ENCODE measurements around the gene TBXAS1.

Gene TBXAS1

DNA sequence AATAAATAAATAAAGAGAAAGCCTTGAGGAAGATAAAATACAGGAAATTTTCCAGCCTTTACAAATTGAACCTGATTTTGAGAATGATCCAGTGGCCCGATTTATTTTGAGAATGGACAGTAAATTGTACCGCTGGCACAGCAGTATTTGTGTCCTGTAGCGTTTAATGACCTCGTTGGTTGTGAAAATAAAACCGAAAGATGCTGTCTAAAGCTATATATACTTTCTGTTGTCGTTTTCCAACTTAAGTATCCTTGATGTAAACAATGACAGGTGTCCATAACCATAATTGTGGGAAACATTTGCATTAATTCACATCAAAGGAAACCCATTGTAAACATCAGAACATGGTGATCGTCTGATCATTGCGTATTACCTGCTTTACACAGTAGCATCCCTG, 38.8 kb downstream of the TBXAS1 start:
- Histone ChIP-seq H3K4me3 (ENCODE audit: low read depth in 1 of 5, low read length in 5 of 5) (no peak overlapping the region), H3K9ac (ENCODE audit: low read length in 5 of 5) (no peak overlapping the region), H3K27me3 (ENCODE audit: control insufficient read depth in 5 of 5, insufficient read depth in 4 of 5, low read length in 5 of 5) (no peaks in the 10 kb centered on the region), H3K27ac (ENCODE audit: low read depth, low read length) (no peak overlapping the region), H3K36me3 (ENCODE audit: control insufficient read depth in 5 of 5, insufficient read depth in 5 of 5, low read length in 5 of 5) (no peaks in the 10 kb centered on the region), H3K9me3 (ENCODE audit: control insufficient read depth in 5 of 5, low read length in 5 of 5) (no peaks in the 10 kb centered on the region), H3K4me1 (ENCODE audit: control insufficient read depth in 5 of 5, insufficient read depth in 5 of 5, low read length in 5 of 5) (peaks cover 0 to 21% (median 14%) of the 10 kb centered on the region in 5 donors)

DNA sequence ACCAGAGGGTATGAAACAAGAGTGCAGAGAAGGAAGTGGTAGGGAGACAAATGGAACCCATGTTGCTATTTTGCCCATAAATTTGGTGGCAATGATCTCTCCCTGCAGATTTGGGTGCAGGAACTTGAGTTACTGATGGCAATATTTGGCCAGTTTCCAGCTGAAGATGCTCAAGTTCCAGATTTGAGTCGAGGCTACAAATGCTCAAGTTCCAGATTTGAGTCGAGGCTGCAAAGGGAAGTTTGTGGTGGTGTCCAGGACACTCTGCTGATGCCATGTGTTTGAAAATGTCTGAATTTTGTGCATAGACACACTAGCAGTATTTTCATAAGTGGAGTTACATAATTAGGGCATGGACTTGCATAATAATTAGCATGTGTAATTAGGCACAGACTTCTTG, 40.8 kb downstream of the TBXAS1 start:
- H3K4me3 ChIP-seq (ENCODE audit: low read depth in 1 of 5, low read length in 5 of 5): no peak overlapping the region

DNA sequence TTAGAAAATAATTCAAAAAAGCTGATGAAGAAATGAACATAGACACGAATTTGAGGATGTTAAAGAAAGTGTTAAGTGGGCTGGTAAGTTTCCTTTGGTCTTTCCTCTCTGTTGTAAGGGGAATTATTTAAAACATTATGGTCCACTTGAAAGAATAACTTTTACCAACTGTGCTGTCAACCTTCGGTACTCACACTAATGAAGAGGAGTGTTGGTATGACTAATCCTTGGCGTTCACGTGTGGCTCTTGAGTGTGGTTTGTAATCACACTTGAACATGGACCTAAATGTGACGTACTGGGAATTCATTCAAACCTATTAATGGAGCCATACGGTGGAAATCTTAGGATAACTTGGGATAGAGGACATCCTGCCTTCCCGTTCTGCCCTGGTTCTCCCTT, 41.3 kb downstream of the TBXAS1 start:
- H3K9ac ChIP-seq (ENCODE audit: low read length in 5 of 5): no peak overlapping the region
- peaks cover 0 to 37% (median 14%) of the 10 kb centered on the region in 5 donors for H3K4me1 ChIP-seq (ENCODE audit: control insufficient read depth in 5 of 5, insufficient read depth in 5 of 5, low read length in 5 of 5)
- no peaks in the 10 kb centered on the region for H3K36me3 ChIP-seq (ENCODE audit: control insufficient read depth in 5 of 5, insufficient read depth in 5 of 5, low read length in 5 of 5)
- H3K27ac ChIP-seq (ENCODE audit: low read depth, low read length): no peak overlapping the region
- no peak overlapping the region for H3K4me3 ChIP-seq (ENCODE audit: low read depth in 1 of 5, low read length in 5 of 5)
- H3K27me3 ChIP-seq (ENCODE audit: control insufficient read depth in 5 of 5, insufficient read depth in 4 of 5, low read length in 5 of 5): no peaks in the 10 kb centered on the region
- H3K9me3 ChIP-seq (ENCODE audit: control insufficient read depth in 5 of 5, low read length in 5 of 5): no peaks in the 10 kb centered on the region

More for the DNA sequence above, 40.8 kb downstream of the TBXAS1 start:
- no peaks in the 10 kb centered on the region for H3K9me3 ChIP-seq (ENCODE audit: control insufficient read depth in 5 of 5, low read length in 5 of 5)
- H3K27me3 ChIP-seq (ENCODE audit: control insufficient read depth in 5 of 5, insufficient read depth in 4 of 5, low read length in 5 of 5): no peaks in the 10 kb centered on the region
- no peaks in the 10 kb centered on the region for H3K36me3 ChIP-seq (ENCODE audit: control insufficient read depth in 5 of 5, insufficient read depth in 5 of 5, low read length in 5 of 5)
- H3K4me1 ChIP-seq (ENCODE audit: control insufficient read depth in 5 of 5, insufficient read depth in 5 of 5, low read length in 5 of 5): peaks cover 0 to 37% (median 14%) of the 10 kb centered on the region in 5 donors
- no peak overlapping the region for H3K9ac ChIP-seq (ENCODE audit: low read length in 5 of 5)
- no peak overlapping the region for H3K27ac ChIP-seq (ENCODE audit: low read depth, low read length)

DNA sequence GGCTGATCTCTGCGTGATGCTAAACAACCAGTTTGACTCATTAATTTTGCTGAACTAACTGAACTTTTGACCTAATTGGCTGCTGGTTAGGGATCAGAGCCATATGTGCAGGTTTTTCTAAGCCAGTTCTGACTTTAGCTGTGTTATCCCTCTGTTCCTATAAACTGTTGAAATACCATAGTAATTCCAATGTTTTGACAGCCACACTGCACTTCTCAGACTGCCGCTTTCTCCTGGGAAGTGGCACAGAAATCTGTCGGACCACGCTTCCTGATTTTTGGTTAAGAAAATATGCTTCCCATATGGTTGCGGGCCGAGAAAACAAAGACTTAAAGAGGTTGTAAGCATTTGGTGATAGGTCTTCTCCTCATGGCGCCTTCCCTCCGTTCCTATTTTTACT, 42.3 kb downstream of the TBXAS1 start:
- Histone ChIP-seq H3K27me3 (ENCODE audit: control insufficient read depth in 5 of 5, insufficient read depth in 4 of 5, low read length in 5 of 5) (no peaks in the 10 kb centered on the region), H3K27ac (ENCODE audit: low read depth, low read length) (no peak overlapping the region), H3K4me1 (ENCODE audit: control insufficient read depth in 5 of 5, insufficient read depth in 5 of 5, low read length in 5 of 5) (peaks cover 0 to 45% (median 19%) of the 10 kb centered on the region in 5 donors), H3K9ac (ENCODE audit: low read length in 5 of 5) (no peak overlapping the region), H3K4me3 (ENCODE audit: low read depth in 1 of 5, low read length in 5 of 5) (no peak overlapping the region), H3K36me3 (ENCODE audit: control insufficient read depth in 5 of 5, insufficient read depth in 5 of 5, low read length in 5 of 5) (no peaks in the 10 kb centered on the region), H3K9me3 (ENCODE audit: control insufficient read depth in 5 of 5, low read length in 5 of 5) (no peaks in the 10 kb centered on the region)

DNA sequence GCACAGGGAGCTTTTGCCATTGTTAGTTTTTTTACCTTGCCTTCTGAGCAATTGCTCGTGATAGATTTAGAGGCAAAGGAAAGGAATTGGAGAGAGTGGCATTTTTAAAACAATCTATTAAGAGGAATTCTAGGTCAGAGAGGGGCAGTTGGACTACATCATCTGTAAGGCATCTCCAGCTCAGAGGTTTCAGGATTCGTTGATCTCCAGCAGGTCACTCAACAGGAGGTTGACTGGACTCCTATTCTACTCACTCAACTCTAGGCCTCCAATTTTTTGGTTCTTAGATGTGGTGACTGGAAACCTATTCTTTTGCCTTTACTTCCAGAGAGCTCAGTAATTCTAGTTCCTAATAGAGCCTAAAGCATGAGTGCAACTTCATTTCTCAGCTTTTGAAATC, 42.8 kb downstream of the TBXAS1 start:
- peaks cover 0 to 46% (median 19%) of the 10 kb centered on the region in 5 donors for H3K4me1 ChIP-seq (ENCODE audit: control insufficient read depth in 5 of 5, insufficient read depth in 5 of 5, low read length in 5 of 5)
- H3K9ac ChIP-seq (ENCODE audit: low read length in 5 of 5): no peak overlapping the region
- no peaks in the 10 kb centered on the region for H3K27me3 ChIP-seq (ENCODE audit: control insufficient read depth in 5 of 5, insufficient read depth in 4 of 5, low read length in 5 of 5)
- H3K4me3 ChIP-seq (ENCODE audit: low read depth in 1 of 5, low read length in 5 of 5): no peak overlapping the region
- H3K9me3 ChIP-seq (ENCODE audit: control insufficient read depth in 5 of 5, low read length in 5 of 5): no peaks in the 10 kb centered on the region
- no peaks in the 10 kb centered on the region for H3K36me3 ChIP-seq (ENCODE audit: control insufficient read depth in 5 of 5, insufficient read depth in 5 of 5, low read length in 5 of 5)
- H3K27ac ChIP-seq (ENCODE audit: low read depth, low read length): no peak overlapping the region

DNA sequence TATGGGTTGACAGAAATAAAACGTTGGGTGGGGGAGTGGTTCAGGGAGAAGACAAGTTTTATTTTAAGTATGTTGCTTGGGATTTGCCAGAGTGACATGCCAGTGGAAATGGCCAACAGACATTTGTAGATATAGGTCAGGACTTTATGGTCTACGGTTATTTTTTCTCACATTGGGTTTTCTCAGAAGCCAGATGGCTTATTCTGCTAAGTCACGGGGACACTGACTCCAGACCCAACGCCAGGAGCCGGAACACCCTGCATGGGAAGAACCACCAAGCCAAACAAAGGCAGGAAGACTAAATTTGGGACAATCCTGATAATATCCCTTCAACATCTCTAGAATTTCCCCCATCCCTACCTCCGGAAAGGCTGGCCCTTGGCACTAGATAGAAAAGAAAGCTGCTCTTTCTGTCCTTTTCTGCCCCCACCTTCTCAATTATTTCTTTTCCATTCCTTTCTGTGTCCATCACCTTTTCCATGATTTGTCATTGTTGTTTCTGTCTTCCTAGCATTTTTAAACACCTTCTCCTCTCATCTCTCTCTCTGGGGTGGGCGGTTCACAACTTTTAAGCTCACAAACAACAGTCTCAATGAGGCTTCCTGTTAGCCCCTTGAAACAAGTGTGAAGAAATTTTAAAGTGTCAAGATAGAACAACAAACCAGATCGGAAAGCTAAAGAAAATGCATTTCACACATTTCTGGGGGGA, 44.7 kb downstream of the TBXAS1 start:
- no peaks in the 10 kb centered on the region for H3K36me3 ChIP-seq (ENCODE audit: control insufficient read depth in 5 of 5, insufficient read depth in 5 of 5, low read length in 5 of 5)
- H3K27ac ChIP-seq (ENCODE audit: low read depth, low read length): no peak overlapping the region
- H3K4me1 ChIP-seq (ENCODE audit: control insufficient read depth in 5 of 5, insufficient read depth in 5 of 5, low read length in 5 of 5): peaks cover 0 to 46% (median 19%) of the 10 kb centered on the region in 5 donors

DNA sequence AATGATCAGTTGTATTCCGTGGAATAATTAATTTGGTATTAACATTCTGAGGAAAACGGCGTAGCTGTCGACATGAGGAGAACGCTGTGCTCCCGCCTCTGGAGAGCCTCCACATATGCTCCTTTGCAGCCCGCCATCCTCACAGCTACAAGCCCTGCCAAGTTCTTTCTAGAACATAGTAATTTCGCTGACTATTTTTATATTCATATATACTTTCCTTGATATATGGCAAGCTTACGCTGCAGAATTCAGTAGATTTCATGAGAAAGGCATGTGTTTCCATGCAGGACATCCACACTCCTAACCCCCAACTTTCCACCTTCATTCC, 45.2 kb downstream of the TBXAS1 start:
- Histone ChIP-seq H3K9ac (ENCODE audit: low read length in 5 of 5) (no peak overlapping the region), H3K4me1 (ENCODE audit: control insufficient read depth in 5 of 5, insufficient read depth in 5 of 5, low read length in 5 of 5) (peaks cover 0 to 46% (median 19%) of the 10 kb centered on the region in 5 donors), H3K36me3 (ENCODE audit: control insufficient read depth in 5 of 5, insufficient read depth in 5 of 5, low read length in 5 of 5) (no peaks in the 10 kb centered on the region), H3K4me3 (ENCODE audit: low read depth in 1 of 5, low read length in 5 of 5) (no peak overlapping the region), H3K27ac (ENCODE audit: low read depth, low read length) (no peak overlapping the region), H3K9me3 (ENCODE audit: control insufficient read depth in 5 of 5, low read length in 5 of 5) (no peaks in the 10 kb centered on the region), H3K27me3 (ENCODE audit: control insufficient read depth in 5 of 5, insufficient read depth in 4 of 5, low read length in 5 of 5) (no peaks in the 10 kb centered on the region)

More for the DNA sequence above, 44.7 kb downstream of the TBXAS1 start:
- H3K27me3 ChIP-seq (ENCODE audit: control insufficient read depth in 5 of 5, insufficient read depth in 4 of 5, low read length in 5 of 5): no peaks in the 10 kb centered on the region
- H3K4me3 ChIP-seq (ENCODE audit: low read depth in 1 of 5, low read length in 5 of 5): no peak overlapping the region
- no peak overlapping the region for H3K9ac ChIP-seq (ENCODE audit: low read length in 5 of 5)
- no peaks in the 10 kb centered on the region for H3K9me3 ChIP-seq (ENCODE audit: control insufficient read depth in 5 of 5, low read length in 5 of 5)

DNA sequence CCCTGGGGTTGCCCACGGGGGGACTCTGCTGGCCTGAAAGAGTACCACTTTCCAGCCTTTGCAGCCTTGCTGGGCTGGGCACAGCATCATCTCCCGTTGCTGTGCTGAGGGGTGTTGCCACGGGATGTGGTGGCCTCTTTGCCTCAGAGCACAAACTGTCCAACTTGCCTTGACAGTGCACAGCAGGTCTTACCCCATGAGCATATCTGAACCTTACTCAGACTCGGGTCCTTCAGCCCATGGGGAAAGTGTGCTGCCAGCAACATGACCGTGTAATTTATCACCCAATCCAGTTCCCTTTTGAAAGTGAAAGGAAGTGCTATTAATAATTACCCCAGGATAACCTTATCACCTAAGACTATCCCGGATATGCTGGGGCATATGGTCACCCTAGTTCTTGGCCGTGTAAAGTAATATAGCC, 46.8 kb downstream of the TBXAS1 start:
- H3K9ac ChIP-seq (ENCODE audit: low read length in 5 of 5): no peak overlapping the region
- H3K4me3 ChIP-seq (ENCODE audit: low read depth in 1 of 5, low read length in 5 of 5): no peak overlapping the region
- H3K27ac ChIP-seq (ENCODE audit: low read depth, low read length): no peak overlapping the region
- no peaks in the 10 kb centered on the region for H3K27me3 ChIP-seq (ENCODE audit: control insufficient read depth in 5 of 5, insufficient read depth in 4 of 5, low read length in 5 of 5)
- H3K9me3 ChIP-seq (ENCODE audit: control insufficient read depth in 5 of 5, low read length in 5 of 5): no peaks in the 10 kb centered on the region
- H3K4me1 ChIP-seq (ENCODE audit: control insufficient read depth in 5 of 5, insufficient read depth in 5 of 5, low read length in 5 of 5): peaks cover 0 to 41% (median 16%) of the 10 kb centered on the region in 5 donors
- H3K36me3 ChIP-seq (ENCODE audit: control insufficient read depth in 5 of 5, insufficient read depth in 5 of 5, low read length in 5 of 5): no peaks in the 10 kb centered on the region

DNA sequence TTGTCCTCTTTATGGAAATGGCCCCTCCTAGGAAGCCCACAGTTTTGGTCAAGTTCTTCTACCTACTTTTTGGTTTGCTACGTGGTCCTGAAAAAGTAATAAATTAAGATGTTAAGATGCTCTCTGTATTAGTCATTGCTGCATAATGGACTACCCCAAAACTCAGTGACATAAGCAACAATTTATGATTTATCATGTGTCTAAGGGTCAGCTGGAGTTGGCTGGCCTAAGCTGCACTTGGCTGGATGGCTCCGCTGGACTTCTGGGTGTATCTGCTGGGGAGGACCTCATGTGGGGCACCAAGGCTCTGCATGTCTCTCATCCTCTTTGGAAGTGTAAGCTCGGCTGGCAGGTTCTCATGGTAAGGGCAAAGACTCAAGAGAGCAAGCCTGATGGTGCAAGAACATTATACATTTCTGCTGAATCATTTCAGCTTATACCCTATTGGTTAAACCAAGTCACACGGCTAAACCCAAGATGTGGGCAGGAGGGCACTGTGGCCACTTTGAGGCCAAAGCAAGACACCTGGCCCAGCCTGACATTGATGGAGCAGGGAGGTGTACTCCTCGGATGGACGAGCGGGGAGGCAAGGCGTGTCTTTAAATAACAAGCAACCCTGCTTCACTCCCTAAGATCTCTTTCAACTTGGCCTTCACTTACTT, 47.7 kb downstream of the TBXAS1 start:
- Histone ChIP-seq H3K27me3 (ENCODE audit: control insufficient read depth in 5 of 5, insufficient read depth in 4 of 5, low read length in 5 of 5) (no peaks in the 10 kb centered on the region), H3K36me3 (ENCODE audit: control insufficient read depth in 5 of 5, insufficient read depth in 5 of 5, low read length in 5 of 5) (no peaks in the 10 kb centered on the region), H3K4me3 (ENCODE audit: low read depth in 1 of 5, low read length in 5 of 5) (no peak overlapping the region)

DNA sequence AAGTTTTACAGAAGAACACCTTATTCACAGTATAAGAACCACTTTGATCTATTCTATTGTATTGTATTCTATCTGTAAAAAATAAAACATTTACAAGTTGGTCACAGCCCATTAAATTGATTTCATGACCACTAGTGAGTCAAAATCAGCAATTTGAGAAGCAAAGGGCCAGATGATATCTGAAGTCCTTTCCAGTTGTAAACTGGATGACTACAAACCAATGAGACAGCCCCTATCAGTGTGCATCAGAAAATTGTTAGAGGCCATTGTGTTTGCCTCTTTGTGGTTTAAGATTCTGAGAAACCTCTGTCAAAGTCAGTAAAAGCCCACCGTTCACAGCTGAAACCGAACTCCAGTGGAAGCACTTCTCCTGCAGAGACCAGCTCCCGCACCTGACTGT, 54.8 kb downstream of the TBXAS1 start:
- Histone ChIP-seq H3K27me3 (ENCODE audit: control insufficient read depth in 5 of 5, insufficient read depth in 4 of 5, low read length in 5 of 5) (no peaks in the 10 kb centered on the region), H3K27ac (ENCODE audit: low read depth, low read length) (no peak overlapping the region), H3K36me3 (ENCODE audit: control insufficient read depth in 5 of 5, insufficient read depth in 5 of 5, low read length in 5 of 5) (no peaks in the 10 kb centered on the region), H3K4me3 (ENCODE audit: low read depth in 1 of 5, low read length in 5 of 5) (no peak overlapping the region), H3K9me3 (ENCODE audit: control insufficient read depth in 5 of 5, low read length in 5 of 5) (no peaks in the 10 kb centered on the region), H3K9ac (ENCODE audit: low read length in 5 of 5) (no peak overlapping the region), H3K4me1 (ENCODE audit: control insufficient read depth in 5 of 5, insufficient read depth in 5 of 5, low read length in 5 of 5) (peaks cover 0 to 4% (median 0%) of the 10 kb centered on the region in 5 donors)

More for the DNA sequence above, 47.7 kb downstream of the TBXAS1 start:
- Histone ChIP-seq H3K27ac (ENCODE audit: low read depth, low read length) (no peak overlapping the region), H3K9me3 (ENCODE audit: control insufficient read depth in 5 of 5, low read length in 5 of 5) (no peaks in the 10 kb centered on the region), H3K9ac (ENCODE audit: low read length in 5 of 5) (no peak overlapping the region), H3K4me1 (ENCODE audit: control insufficient read depth in 5 of 5, insufficient read depth in 5 of 5, low read length in 5 of 5) (peaks cover 0 to 31% (median 7%) of the 10 kb centered on the region in 5 donors)

All from subcutaneous abdominal adipose tissue (tissue), 5 donors.